DND-41 (cell line): ENCODE data around the gene MAEL.

Experiments
- ATAC-seq: fragments of 200-7000 bp; cut with Tn5 transposase; 3 replicates; pipeline ENCODE4 v1.9.1; 2021; ENCODE audit warnings: low read depth; ENCODE audit not compliant: insufficient read depth
- DNase-seq: peaks from one replicate; pipeline ENCODE4 v3.0.0-alpha.2; 2020
- H2AFZ ChIP-seq: 2 replicates; pipeline ENCODE4 v1.6.0; 2012; ENCODE audit warnings: low read depth, low read length
- H3K27ac ChIP-seq: 2 replicates; pipeline ENCODE4 v1.5.1; 2012; ENCODE audit warnings: low read length, inconsistent platforms
- H3K27me3 ChIP-seq: fragments of 200-600 bp; sonication (generic); 2 replicates; pipeline ENCODE4 v1.6.0; 2012; ENCODE audit warnings: low read length, mild to moderate bottlenecking, inconsistent platforms; ENCODE audit not compliant: insufficient read depth, poor library complexity
- H3K36me3 ChIP-seq: 2 replicates; pipeline ENCODE4 v1.5.1; 2012; ENCODE audit warnings: low read length, inconsistent platforms; ENCODE audit not compliant: insufficient read depth
- H3K4me1 ChIP-seq: 2 replicates; pipeline ENCODE4 v1.5.1; 2012; ENCODE audit warnings: mild to moderate bottlenecking, low read length; ENCODE audit not compliant: insufficient read depth
- H3K4me2 ChIP-seq: 2 replicates; pipeline ENCODE4 v1.6.0; 2012; ENCODE audit warnings: mild to moderate bottlenecking, moderate library complexity, low read length, inconsistent platforms; ENCODE audit not compliant: insufficient read depth
- H3K4me3 ChIP-seq, 2 experiments: fragments of 200-600 bp in 1 of 2; shearing (Covaris generic) in 1 of 2; 2 replicates each; pipeline ENCODE4 v1.5.1; 2012 to 2016; ENCODE audit warnings: inconsistent platforms in 2 of 2, low read length in 2 of 2, mild to moderate bottlenecking in 2 of 2, low read depth in 1 of 2, moderate library complexity in 1 of 2
- H3K79me2 ChIP-seq: 2 replicates; pipeline ENCODE4 v1.6.0; 2012; ENCODE audit warnings: low read length, inconsistent platforms; ENCODE audit not compliant: insufficient read depth
- H3K9ac ChIP-seq: 2 replicates; pipeline ENCODE4 v1.6.0; 2012; ENCODE audit warnings: low read depth, mild to moderate bottlenecking, inconsistent platforms, low read length, moderate library complexity
- H3K9me3 ChIP-seq: 2 replicates; pipeline ENCODE4 v1.5.1; 2012; ENCODE audit warnings: low read length, moderate library complexity, mild to moderate bottlenecking, inconsistent platforms; ENCODE audit not compliant: insufficient read depth, severe bottlenecking
- H4K20me1 ChIP-seq: 2 replicates; pipeline ENCODE4 v1.6.0; 2012; ENCODE audit warnings: low read length; ENCODE audit not compliant: insufficient read depth
- EZH2 ChIP-seq: IDR thresholded peaks from 3 replicates; pipeline ENCODE4 v1.6.1; 2012; ENCODE audit warnings: borderline replicate concordance, low read depth, mild to moderate bottlenecking, moderate library complexity, low read length, inconsistent platforms; ENCODE audit not compliant: severe bottlenecking
- TF ChIP-seq, protein P1 (sequence below): IDR thresholded peaks from 2 replicates; pipeline ENCODE4 v1.5.1; 2012; ENCODE audit warnings: borderline replicate concordance, low read length, moderate library complexity, mild to moderate bottlenecking; ENCODE audit not compliant: poor library complexity, severe bottlenecking; ENCODE audit errors: extremely low read depth

MAEL gene

DNA sequence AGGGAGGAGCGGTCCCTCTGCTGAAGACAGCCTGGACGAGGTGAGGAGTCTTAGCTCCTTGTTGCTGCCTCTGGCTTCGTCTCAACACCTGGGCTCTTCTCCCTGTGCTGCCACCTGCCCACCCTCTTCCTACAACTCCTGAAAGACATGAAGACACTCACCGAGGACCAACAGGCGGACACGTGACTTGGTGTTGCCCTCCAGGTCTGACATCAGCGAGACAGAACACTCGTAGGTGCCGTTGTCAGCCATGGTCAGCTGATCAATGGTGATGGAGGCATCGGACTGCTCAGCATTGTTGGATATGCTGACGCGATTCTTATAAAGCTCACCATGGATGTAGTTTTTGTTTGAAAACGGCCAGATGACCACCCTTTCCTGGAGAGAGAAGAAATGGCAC lies 79.7 kb downstream of the MAEL start:
- no peak for ATAC-seq
- no peaks in the 10 kb centered on the region for H3K36me3 ChIP-seq
- H3K9me3 ChIP-seq: no peaks in the 10 kb centered on the region
- no peaks in the 10 kb centered on the region for H3K79me2 ChIP-seq
- H2AFZ ChIP-seq: no peak overlapping the region
- no peak overlapping the region for H3K27ac ChIP-seq
- no peaks in the 10 kb centered on the region for H4K20me1 ChIP-seq
- H3K4me1 ChIP-seq: peaks cover 9% of the 10 kb centered on the region
- no peak overlapping the region for H3K9ac ChIP-seq
- H3K27me3 ChIP-seq: no peaks in the 10 kb centered on the region
- TF ChIP-seq, protein P1, sequence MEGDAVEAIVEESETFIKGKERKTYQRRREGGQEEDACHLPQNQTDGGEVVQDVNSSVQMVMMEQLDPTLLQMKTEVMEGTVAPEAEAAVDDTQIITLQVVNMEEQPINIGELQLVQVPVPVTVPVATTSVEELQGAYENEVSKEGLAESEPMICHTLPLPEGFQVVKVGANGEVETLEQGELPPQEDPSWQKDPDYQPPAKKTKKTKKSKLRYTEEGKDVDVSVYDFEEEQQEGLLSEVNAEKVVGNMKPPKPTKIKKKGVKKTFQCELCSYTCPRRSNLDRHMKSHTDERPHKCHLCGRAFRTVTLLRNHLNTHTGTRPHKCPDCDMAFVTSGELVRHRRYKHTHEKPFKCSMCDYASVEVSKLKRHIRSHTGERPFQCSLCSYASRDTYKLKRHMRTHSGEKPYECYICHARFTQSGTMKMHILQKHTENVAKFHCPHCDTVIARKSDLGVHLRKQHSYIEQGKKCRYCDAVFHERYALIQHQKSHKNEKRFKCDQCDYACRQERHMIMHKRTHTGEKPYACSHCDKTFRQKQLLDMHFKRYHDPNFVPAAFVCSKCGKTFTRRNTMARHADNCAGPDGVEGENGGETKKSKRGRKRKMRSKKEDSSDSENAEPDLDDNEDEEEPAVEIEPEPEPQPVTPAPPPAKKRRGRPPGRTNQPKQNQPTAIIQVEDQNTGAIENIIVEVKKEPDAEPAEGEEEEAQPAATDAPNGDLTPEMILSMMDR: no peak
- no peak for TF ChIP-seq EZH2
- no peak for DNase-seq
- H3K4me2 ChIP-seq: no peak overlapping the region
- H3K4me3 ChIP-seq: no peak overlapping the region

DNA sequence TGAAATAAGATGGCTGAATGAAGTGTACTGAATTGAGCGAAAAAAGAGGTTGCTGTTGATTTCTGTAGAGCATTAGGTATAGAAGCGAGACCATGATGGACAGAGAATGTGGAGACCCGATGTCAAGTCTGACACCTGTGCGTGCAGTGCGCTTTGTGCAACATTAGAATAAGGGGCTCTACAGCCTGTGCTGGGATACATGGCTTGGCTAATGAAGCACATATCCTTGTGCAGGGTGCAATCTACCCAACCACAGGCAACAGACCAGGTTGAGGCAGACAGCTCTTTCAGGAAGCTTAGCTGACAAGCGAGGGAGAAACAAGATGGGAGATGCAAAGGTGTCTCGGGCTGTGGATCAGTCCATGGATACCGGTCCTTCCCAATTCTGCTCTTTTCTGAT lies 82.2 kb downstream of the MAEL start:
- H3K36me3 ChIP-seq: no peaks in the 10 kb centered on the region
- no peak overlapping the region for H2AFZ ChIP-seq
- H3K9ac ChIP-seq: no peak overlapping the region
- H3K4me1 ChIP-seq: peaks cover 12% of the 10 kb centered on the region
- no peak for TF ChIP-seq EZH2
- TF ChIP-seq, protein P1: no peak
- H3K27ac ChIP-seq: no peak overlapping the region
- H3K79me2 ChIP-seq: no peaks in the 10 kb centered on the region
- no peaks in the 10 kb centered on the region for H4K20me1 ChIP-seq
- no peaks in the 10 kb centered on the region for H3K27me3 ChIP-seq
- DNase-seq (no peak), ATAC-seq (no peak)
- no peak overlapping the region for H3K4me3 ChIP-seq
- H3K9me3 ChIP-seq: no peaks in the 10 kb centered on the region
- H3K4me2 ChIP-seq: no peak overlapping the region
